Measurements from ENCODE around the gene SPATA31A1.
"Not testable (repeated sequence)": the region's sequence is repeated elsewhere in the genome, so short reads cannot be mapped to it uniquely, and the experiment has no call there.

The SPATA31A1 gene

GRCh38 chr9:39355369-39355768 lies at the start of gene SPATA31A1:
TSS of gene SPATA31A1 (plus strand) at chr9:39355669. CDS start at chr9:39355731, 62 bp downstream.
- not testable (repeated sequence) for DNase-seq (ENCODE audit: extremely low read depth, low read depth); H3K4me3 ChIP-seq (replicated peaks; ENCODE audit: low read depth, low read length)

GRCh38 chr9:39407261-39408204 lies 52.1 kb downstream of the SPATA31A1 start:
- H3K4me3 ChIP-seq (replicated peaks; ENCODE audit: low read depth, low read length); DNase-seq (ENCODE audit: extremely low read depth, low read depth): not testable (repeated sequence)

- DNase-seq (ENCODE audit: extremely low read depth, low read depth); H3K4me3 ChIP-seq (replicated peaks; ENCODE audit: low read depth, low read length): not testable (repeated sequence)
Observed at GRCh38 chr9:39411254-39411940, 55.9 kb downstream of the SPATA31A1 start.
